Bronchial epithelial cell (primary cell): ENCODE measurements around the gene BHMT2. TPM values are rescaled to one million over a fixed set of nuclear protein-coding genes. Genes with fewer than 3 reads are reported as not detected.

Experiments used
- DNase-seq: peaks from one replicate; pipeline ENCODE4 v3.0.0-alpha.2; 2010; ENCODE audit warnings: low read depth
- FAIRE-seq: peaks from 2 replicates; lab custom pipeline; 2011; peaks lifted over from hg19 to GRCh38; lab: Jason Lieb, UNC
- H3K27me3 ChIP-seq: 2 replicates; pipeline ENCODE4 v1.5.1; 2011; ENCODE audit warnings: low read length; ENCODE audit not compliant: control insufficient read depth, insufficient read depth
- H3K36me3 ChIP-seq: 2 replicates; pipeline ENCODE4 v1.5.1; 2011; ENCODE audit warnings: low read length; ENCODE audit not compliant: control insufficient read depth, insufficient read depth
- H3K4me3 ChIP-seq: 2 replicates; pipeline ENCODE4 v1.5.1; 2011; ENCODE audit warnings: mild to moderate bottlenecking, low read depth, low read length, control low read depth
- total RNA-seq: library from RNA; depleted of rRNA; stranded (reverse); fragments of >200 nt; gene quantifications from 2 replicates; pipeline ENCODE4 v1.2.1, GENCODE V29; 2014
- TF ChIP-seq, protein P1 (sequence below): IDR thresholded peaks from 2 replicates; pipeline ENCODE4 v1.5.1; 2011; ENCODE audit warnings: mild to moderate bottlenecking, moderate library complexity, low read length, control low read depth, inconsistent platforms; ENCODE audit not compliant: insufficient read depth, severe bottlenecking

The BHMT2 gene
- total RNA-seq, 1 donor from 2014 or later: not detected

DNA sequence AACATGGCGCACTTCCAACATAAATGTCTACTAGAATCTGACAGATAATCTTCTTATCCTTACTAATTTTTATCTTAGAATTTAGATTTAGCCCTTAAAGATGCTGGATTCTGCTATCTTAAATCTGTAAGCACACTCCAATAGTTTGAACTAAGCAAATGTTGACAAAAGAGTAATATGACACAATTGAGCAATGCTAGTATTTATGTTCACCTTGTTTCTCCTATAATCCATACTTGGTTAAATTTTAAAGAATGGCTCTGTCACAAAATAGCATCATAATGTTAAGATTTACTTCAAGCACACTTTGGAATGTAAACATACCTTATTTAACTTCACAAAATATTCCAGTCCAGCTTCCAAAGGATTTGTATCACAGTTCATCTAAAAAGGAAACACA, 45.6 kb upstream of the BHMT2 start:
- no peak overlapping the region for H3K4me3 ChIP-seq
- H3K27me3 ChIP-seq: no peaks in the 10 kb centered on the region
- FAIRE-seq (no peak), DNase-seq (no peak)
- TF ChIP-seq, protein P1, sequence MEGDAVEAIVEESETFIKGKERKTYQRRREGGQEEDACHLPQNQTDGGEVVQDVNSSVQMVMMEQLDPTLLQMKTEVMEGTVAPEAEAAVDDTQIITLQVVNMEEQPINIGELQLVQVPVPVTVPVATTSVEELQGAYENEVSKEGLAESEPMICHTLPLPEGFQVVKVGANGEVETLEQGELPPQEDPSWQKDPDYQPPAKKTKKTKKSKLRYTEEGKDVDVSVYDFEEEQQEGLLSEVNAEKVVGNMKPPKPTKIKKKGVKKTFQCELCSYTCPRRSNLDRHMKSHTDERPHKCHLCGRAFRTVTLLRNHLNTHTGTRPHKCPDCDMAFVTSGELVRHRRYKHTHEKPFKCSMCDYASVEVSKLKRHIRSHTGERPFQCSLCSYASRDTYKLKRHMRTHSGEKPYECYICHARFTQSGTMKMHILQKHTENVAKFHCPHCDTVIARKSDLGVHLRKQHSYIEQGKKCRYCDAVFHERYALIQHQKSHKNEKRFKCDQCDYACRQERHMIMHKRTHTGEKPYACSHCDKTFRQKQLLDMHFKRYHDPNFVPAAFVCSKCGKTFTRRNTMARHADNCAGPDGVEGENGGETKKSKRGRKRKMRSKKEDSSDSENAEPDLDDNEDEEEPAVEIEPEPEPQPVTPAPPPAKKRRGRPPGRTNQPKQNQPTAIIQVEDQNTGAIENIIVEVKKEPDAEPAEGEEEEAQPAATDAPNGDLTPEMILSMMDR: no peak
- no peaks in the 10 kb centered on the region for H3K36me3 ChIP-seq

GRCh38 chr5:79025054-79025472, 44.5 kb upstream of the BHMT2 start:
- Histone ChIP-seq H3K36me3 (no peaks in the 10 kb centered on the region), H3K4me3 (no peak overlapping the region), H3K27me3 (no peaks in the 10 kb centered on the region)
- TF ChIP-seq, protein P1: peak; percentile 82
- DNase-seq: peak; percentile 38
- FAIRE-seq: no peak

- DNase-seq: no peak
- FAIRE-seq: no peak
- no peaks in the 10 kb centered on the region for H3K36me3 ChIP-seq
- H3K4me3 ChIP-seq: no peak overlapping the region
- no peaks in the 10 kb centered on the region for H3K27me3 ChIP-seq
- TF ChIP-seq, protein P1: no peak
Measured at GRCh38 chr5:79030663-79031484, 38.7 kb upstream of the BHMT2 start.

- TF ChIP-seq, protein P1: no peak
- FAIRE-seq: no peak
- no peak for DNase-seq
- Histone ChIP-seq H3K36me3 (no peaks in the 10 kb centered on the region), H3K4me3 (no peak overlapping the region), H3K27me3 (no peaks in the 10 kb centered on the region)
Measured at GRCh38 chr5:79031485-79031867, 38.1 kb upstream of the BHMT2 start.

- H3K4me3 ChIP-seq: no peak overlapping the region
- TF ChIP-seq, protein P1: no peak
- no peaks in the 10 kb centered on the region for H3K27me3 ChIP-seq
- no peak for FAIRE-seq
- H3K36me3 ChIP-seq: no peaks in the 10 kb centered on the region
- peak; percentile 3 for DNase-seq
Measured at GRCh38 chr5:79032031-79032695, 37.4 kb upstream of the BHMT2 start.
